ENCODE measurements around the gene UBD.

Gene UBD

GRCh38 chr6:29584821-29585220 lies 25.3 kb upstream of the UBD start, which contains the start of gene OR2H2:
OR2H2 (plus strand) TSS chr6:29585121; CDS start chr6:29587945, 2,824 bp downstream.
- no peak within 1 kb of the TSS for H3K4me3 ChIP-seq (ENCODE audit: low read depth, low read length)
- no peak for TF ChIP-seq CTCF (IDR thresholded peaks at IDR 0.05; ENCODE audit: control insufficient read depth, extremely low read depth, insufficient read depth)
- DNase-seq (ENCODE audit: low read depth) = no peak

- peak; percentile 13 for DNase-seq (ENCODE audit: low read depth)
- H3K4me3 ChIP-seq (ENCODE audit: low read depth, low read length) = no peak overlapping the region
- no peak for TF ChIP-seq CTCF (IDR thresholded peaks at IDR 0.05; ENCODE audit: control insufficient read depth, extremely low read depth, insufficient read depth)
These were observed 18.0 kb upstream of the UBD start for GRCh38 chr6:29577544-29577943.

- no peak overlapping the region for H3K4me3 ChIP-seq (ENCODE audit: low read depth, low read length)
- DNase-seq (ENCODE audit: low read depth) = no peak
- no peak for TF ChIP-seq CTCF (IDR thresholded peaks at IDR 0.05; ENCODE audit: control insufficient read depth, extremely low read depth, insufficient read depth)
These were observed 16.5 kb upstream of the UBD start for GRCh38 chr6:29576056-29576455.

GRCh38 chr6:29567991-29568390 lies 8.5 kb upstream of the UBD start:
- no peak overlapping the region for H3K4me3 ChIP-seq (ENCODE audit: low read depth, low read length)
- DNase-seq (ENCODE audit: low read depth) = no peak
- TF ChIP-seq CTCF (IDR thresholded peaks at IDR 0.05; ENCODE audit: control insufficient read depth, extremely low read depth, insufficient read depth) = no peak

- no peak for DNase-seq (ENCODE audit: low read depth)
- no peak overlapping the region for H3K4me3 ChIP-seq (ENCODE audit: low read depth, low read length)
- no peak for TF ChIP-seq CTCF (IDR thresholded peaks at IDR 0.05; ENCODE audit: control insufficient read depth, extremely low read depth, insufficient read depth)
These were observed 8.0 kb upstream of the UBD start for GRCh38 chr6:29567541-29567940.

GRCh38 chr6:29566856-29567255 lies 7.3 kb upstream of the UBD start:
- TF ChIP-seq CTCF (IDR thresholded peaks at IDR 0.05; ENCODE audit: control insufficient read depth, extremely low read depth, insufficient read depth) = no peak
- DNase-seq (ENCODE audit: low read depth) = no peak
- H3K4me3 ChIP-seq (ENCODE audit: low read depth, low read length) = no peak overlapping the region

- no peak for TF ChIP-seq CTCF (IDR thresholded peaks at IDR 0.05; ENCODE audit: control insufficient read depth, extremely low read depth, insufficient read depth)
- H3K4me3 ChIP-seq (ENCODE audit: low read depth, low read length) = no peak overlapping the region
- no peak for DNase-seq (ENCODE audit: low read depth)
These were observed 5.3 kb upstream of the UBD start for GRCh38 chr6:29564875-29565274.
